ENCODE results near the gene PITPNB. TPM values are rescaled to one million over a fixed set of nuclear protein-coding genes. Genes with fewer than 3 reads are reported as not detected.

PITPNB gene
- total and polyA plus RNA-seq, 2 of the 13 experiments (the other 11 are each of a cell fraction or from before 2014, with no cell fraction given) = 17.0 to 30.1 TPM

DNA sequence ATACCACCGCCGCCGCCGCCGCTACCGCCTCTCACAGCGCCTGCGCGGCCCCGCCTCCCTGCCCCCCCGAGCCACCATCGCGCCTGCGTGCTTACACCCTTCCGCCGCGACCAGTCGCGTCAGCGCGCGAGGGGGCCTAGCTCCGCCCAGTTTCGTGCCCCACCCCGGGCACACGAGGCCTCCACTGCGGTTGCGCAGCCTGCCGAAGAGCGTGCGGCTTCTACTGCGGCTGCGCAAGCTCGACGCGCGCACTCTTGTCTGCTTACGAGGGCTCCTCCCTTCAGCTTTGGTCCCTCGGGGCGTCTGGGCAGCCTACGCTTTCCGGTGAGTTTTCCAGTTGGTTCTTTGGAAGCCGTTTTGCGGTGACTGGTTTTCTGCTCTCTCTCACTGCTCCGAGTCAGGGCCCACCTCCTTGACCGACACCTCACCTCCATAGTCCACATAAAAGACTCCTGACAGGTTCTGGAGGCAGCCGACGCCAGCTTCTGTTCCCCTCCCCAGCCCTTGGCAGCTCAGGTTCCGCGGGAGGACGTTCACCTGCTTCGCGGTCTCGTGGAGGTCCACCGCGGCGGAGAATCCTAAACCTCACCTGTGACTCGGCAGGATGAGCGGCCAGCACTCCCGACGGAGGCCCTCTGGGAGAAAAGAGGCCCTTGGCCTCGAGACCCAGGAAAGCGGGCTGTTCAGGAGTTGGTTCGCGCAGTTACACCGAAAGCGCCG is at the start of gene PITPNB (continued):
- TF ChIP-seq, protein P1, sequence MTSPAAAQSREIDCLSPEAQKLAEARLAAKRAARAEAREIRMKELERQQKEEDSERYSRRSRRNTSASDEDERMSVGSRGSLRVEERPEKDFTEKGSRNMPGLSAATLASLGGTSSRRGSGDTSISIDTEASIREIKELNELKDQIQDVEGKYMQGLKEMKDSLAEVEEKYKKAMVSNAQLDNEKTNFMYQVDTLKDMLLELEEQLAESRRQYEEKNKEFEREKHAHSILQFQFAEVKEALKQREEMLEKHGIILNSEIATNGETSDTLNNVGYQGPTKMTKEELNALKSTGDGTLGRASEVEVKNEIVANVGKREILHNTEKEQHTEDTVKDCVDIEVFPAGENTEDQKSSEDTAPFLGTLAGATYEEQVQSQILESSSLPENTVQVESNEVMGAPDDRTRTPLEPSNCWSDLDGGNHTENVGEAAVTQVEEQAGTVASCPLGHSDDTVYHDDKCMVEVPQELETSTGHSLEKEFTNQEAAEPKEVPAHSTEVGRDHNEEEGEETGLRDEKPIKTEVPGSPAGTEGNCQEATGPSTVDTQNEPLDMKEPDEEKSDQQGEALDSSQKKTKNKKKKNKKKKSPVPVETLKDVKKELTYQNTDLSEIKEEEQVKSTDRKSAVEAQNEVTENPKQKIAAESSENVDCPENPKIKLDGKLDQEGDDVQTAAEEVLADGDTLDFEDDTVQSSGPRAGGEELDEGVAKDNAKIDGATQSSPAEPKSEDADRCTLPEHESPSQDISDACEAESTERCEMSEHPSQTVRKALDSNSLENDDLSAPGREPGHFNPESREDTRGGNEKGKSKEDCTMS (CRISPR knock-in tag; conservative IDR thresholded peaks at IDR 0.05) = no peak
- TF ChIP-seq SP4 (CRISPR knock-in tag; IDR thresholded peaks at IDR 0.05) (peak; percentile 97), PRPF4 (IDR thresholded peaks at IDR 0.05; ENCODE audit: low read depth, low read length, poor library complexity, severe bottlenecking) (no peak), ZMYM2 (CRISPR knock-in tag; IDR thresholded peaks at IDR 0.05) (no peak), NCOA5 (CRISPR knock-in tag; IDR thresholded peaks at IDR 0.05) (no peak), CBX1 (IDR thresholded peaks at IDR 0.05; ENCODE audit: low read depth) (no peak), RBAK (CRISPR knock-in tag; IDR thresholded peaks at IDR 0.05) (no peak), ZNF558 (CRISPR knock-in tag; IDR thresholded peaks at IDR 0.05; ENCODE audit: borderline replicate concordance) (peak; percentile 35; the same call in 1 of the 2 replicates), FOXA1 (IDR thresholded peaks at IDR 0.05) (no peak), FOXA1 (CRISPR knock-in tag; IDR thresholded peaks at IDR 0.05) (peak; percentile 41), FIP1L1 (IDR thresholded peaks at IDR 0.05; ENCODE audit: borderline replicate concordance, insufficient read depth, low read depth, low read length) (no peak), RNF2 (conservative IDR thresholded peaks at IDR 0.05; ENCODE audit: low read depth) (no peak), ZNF496 (CRISPR knock-in tag; IDR thresholded peaks at IDR 0.05; ENCODE audit: insufficient replicate concordance) (no peak), MAF1 (CRISPR knock-in tag; IDR thresholded peaks at IDR 0.05; ENCODE audit: borderline replicate concordance) (no peak), IKZF1 (IDR thresholded peaks at IDR 0.05) (no peak), HNRNPH1 (optimal IDR thresholded peaks at IDR 0.05; ENCODE audit: low read depth, low read length) (no peak), DPF2 (CRISPR knock-in tag; IDR thresholded peaks at IDR 0.05; ENCODE audit: borderline replicate concordance, low read depth) (no peak), MIER2 (CRISPR knock-in tag; IDR thresholded peaks at IDR 0.05) (no peak), ZNF510 (CRISPR knock-in tag; IDR thresholded peaks at IDR 0.05; ENCODE audit: low read depth) (peak; percentile 60; the same call in 1 of the 2 replicates), CENPT (CRISPR knock-in tag; IDR thresholded peaks at IDR 0.05; ENCODE audit: low read depth) (no peak), ZNF234 (CRISPR knock-in tag; conservative IDR thresholded peaks at IDR 0.05) (no peak), EEA1 (CRISPR knock-in tag; IDR thresholded peaks at IDR 0.05; ENCODE audit: borderline replicate concordance) (0 out of 2 replicates have a peak, but pooled peaks have one; percentile 30), ZNF777 (CRISPR knock-in tag; IDR thresholded peaks at IDR 0.05) (peak; percentile 80), TCF7 (IDR thresholded peaks at IDR 0.05; ENCODE audit: low read depth) (no peak), ZNF24 (IDR thresholded peaks at IDR 0.05) (no peak), KDM3A (CRISPR knock-in tag; IDR thresholded peaks at IDR 0.05; ENCODE audit: low read depth) (no peak), SAP130 (CRISPR knock-in tag; IDR thresholded peaks at IDR 0.05; ENCODE audit: low read depth) (peak; percentile 88), ZNF326 (CRISPR knock-in tag; IDR thresholded peaks at IDR 0.05; ENCODE audit: borderline replicate concordance) (no peak), TARDBP (CRISPR knock-in tag; IDR thresholded peaks at IDR 0.05) (peak; percentile 31; the same call in 1 of the 2 replicates), RARG (CRISPR knock-in tag; IDR thresholded peaks at IDR 0.05; ENCODE audit: low read depth) (no peak)
- TF ChIP-seq, protein P2, sequence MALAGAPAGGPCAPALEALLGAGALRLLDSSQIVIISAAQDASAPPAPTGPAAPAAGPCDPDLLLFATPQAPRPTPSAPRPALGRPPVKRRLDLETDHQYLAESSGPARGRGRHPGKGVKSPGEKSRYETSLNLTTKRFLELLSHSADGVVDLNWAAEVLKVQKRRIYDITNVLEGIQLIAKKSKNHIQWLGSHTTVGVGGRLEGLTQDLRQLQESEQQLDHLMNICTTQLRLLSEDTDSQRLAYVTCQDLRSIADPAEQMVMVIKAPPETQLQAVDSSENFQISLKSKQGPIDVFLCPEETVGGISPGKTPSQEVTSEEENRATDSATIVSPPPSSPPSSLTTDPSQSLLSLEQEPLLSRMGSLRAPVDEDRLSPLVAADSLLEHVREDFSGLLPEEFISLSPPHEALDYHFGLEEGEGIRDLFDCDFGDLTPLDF (CRISPR knock-in tag; IDR thresholded peaks at IDR 0.05) = no peak; the same call in 1 of the 2 replicates
